ENCODE data around the gene SLC2A14.
"Not testable (repeated sequence)": the region's sequence is repeated elsewhere in the genome, so short reads cannot be mapped to it uniquely, and the experiment has no call there.

The SLC2A14 gene

DNA sequence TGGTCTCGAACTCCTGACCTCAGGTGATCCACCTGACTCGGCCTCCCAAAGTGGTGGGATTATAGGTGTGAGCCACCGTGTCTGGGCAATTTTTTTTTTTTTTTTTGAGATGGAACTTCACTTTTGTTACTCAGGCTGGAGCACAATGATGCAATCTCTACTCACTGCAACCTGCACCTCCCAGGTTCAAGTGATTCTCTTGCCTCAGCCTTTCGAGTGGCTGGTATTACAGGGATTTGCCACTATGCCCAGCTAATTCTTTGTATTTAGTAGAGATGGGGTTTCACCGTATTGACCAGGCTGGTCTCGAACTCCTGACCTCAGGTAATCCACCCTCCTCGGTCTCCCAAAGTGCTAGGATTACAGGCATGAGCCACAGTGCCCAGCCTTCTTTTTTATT, 75.4 kb downstream of the SLC2A14 start:
- not testable (repeated sequence) for H3K27me3 ChIP-seq (ENCODE audit: insufficient read depth, low read length); H3K27ac ChIP-seq (ENCODE audit: low read depth, low read length); H2AFZ ChIP-seq (ENCODE audit: low read length, unreplicated experiment); H3K4me3 ChIP-seq (ENCODE audit: low read depth, low read length); H3K79me2 ChIP-seq (ENCODE audit: control insufficient read depth, insufficient read depth, low read length, unreplicated experiment); H3K4me1 ChIP-seq (ENCODE audit: control insufficient read depth, insufficient read depth, low read length, unreplicated experiment); H3K36me3 ChIP-seq (ENCODE audit: insufficient read depth, low read length)

DNA sequence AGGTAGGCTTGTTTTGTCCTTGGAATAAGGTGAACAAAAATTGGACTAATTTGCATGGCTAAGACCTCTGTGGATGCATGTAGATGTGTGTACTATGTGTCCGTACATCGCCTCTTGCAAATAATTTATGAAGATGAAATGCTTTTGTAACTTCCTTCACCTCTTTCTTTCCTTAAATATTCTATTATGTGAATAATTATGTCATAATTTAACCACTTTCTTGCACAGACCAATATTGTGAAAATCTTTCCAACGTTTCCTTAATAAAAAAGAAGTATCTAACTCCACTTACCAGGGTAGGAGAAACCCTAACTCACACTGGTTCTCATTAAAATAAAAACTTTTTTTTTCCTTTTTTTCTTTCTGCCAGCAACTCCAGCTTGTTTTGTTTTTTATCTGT, 79.5 kb downstream of the SLC2A14 start:
- H3K36me3 ChIP-seq (ENCODE audit: insufficient read depth, low read length), result no peaks in the 10 kb centered on the region
- H3K79me2 ChIP-seq (ENCODE audit: control insufficient read depth, insufficient read depth, low read length, unreplicated experiment), result no peaks in the 10 kb centered on the region
- no peak overlapping the region for H2AFZ ChIP-seq (ENCODE audit: low read length, unreplicated experiment)
- H3K27ac ChIP-seq (ENCODE audit: low read depth, low read length), result no peak overlapping the region
- H3K4me3 ChIP-seq (ENCODE audit: low read depth, low read length), result no peak overlapping the region
- H3K27me3 ChIP-seq (ENCODE audit: insufficient read depth, low read length), result peaks cover 25% of the 10 kb centered on the region
- no peaks in the 10 kb centered on the region for H3K4me1 ChIP-seq (ENCODE audit: control insufficient read depth, insufficient read depth, low read length, unreplicated experiment)

DNA sequence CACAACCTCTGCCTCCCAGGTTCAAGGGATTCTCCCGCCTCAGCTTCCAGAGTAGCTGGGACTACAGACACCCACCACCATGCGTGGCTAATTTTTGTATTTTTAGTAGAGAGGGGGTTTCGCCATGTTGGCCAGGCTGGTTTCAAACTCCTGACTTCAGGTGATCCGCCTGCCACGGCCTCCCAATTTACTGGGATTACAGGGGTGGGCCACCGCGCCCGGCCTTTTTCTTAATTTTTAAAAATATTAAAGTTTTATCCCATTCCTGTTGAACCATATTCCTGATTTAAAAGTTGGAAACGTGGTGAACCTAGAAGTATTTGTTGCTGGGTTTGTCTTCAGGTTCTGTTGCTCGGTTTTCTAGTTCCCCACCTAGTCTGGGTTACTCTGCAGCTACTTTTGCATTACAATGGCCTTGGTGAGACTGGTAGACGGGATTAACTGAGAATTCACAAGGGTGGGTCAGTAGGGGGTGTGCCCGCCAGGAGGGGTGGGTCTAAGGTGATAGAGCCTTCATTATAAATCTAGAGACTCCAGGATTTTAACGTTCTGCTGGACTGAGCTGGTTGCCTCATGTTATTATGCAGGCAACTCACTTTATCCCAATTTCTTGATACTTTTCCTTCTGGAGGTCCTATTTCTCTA, 83.7 kb downstream of the SLC2A14 start, which contains the start of gene NANOG:
Gene NANOG (plus strand): TSS at position 519 of the 645 bp plus-strand sequence. CDS start 213 bp downstream, outside the sequence.
- not testable (repeated sequence) for H2AFZ ChIP-seq (ENCODE audit: low read length, unreplicated experiment); H3K27ac ChIP-seq (ENCODE audit: low read depth, low read length); H3K36me3 ChIP-seq (ENCODE audit: insufficient read depth, low read length); H3K79me2 ChIP-seq (ENCODE audit: control insufficient read depth, insufficient read depth, low read length, unreplicated experiment); H3K4me1 ChIP-seq (ENCODE audit: control insufficient read depth, insufficient read depth, low read length, unreplicated experiment)
- Histone ChIP-seq H3K27me3 (ENCODE audit: insufficient read depth, low read length) (peaks cover 52% of the 10 kb centered on the region), H3K4me3 (ENCODE audit: low read depth, low read length) (peak within 1 kb of the TSS; percentile 18; the same call in 1 of the 2 replicates)

DNA sequence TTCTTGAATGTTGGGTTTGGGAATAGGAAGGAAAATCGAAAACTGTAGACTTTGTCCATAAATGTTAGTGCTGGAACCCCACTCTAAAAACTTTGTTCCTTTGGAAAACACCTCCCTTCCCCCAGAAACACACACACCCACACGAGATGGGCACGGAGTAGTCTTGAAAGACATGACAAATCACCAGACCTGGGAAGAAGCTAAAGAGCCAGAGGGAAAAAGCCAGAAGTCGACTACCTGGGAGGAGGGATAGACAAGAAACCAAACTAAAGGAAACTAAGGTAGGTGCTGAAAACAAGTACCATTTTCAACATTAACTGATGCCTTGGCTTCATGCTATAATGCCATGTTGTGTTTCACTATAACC, 84.4 kb downstream of the SLC2A14 start:
- no peak overlapping the region for H2AFZ ChIP-seq (ENCODE audit: low read length, unreplicated experiment)
- no peaks in the 10 kb centered on the region for H3K36me3 ChIP-seq (ENCODE audit: insufficient read depth, low read length)
- no peak overlapping the region for H3K27ac ChIP-seq (ENCODE audit: low read depth, low read length)
- no peaks in the 10 kb centered on the region for H3K4me1 ChIP-seq (ENCODE audit: control insufficient read depth, insufficient read depth, low read length, unreplicated experiment)
- peak overlapping the region; percentile 18; the same call in 1 of the 2 replicates for H3K4me3 ChIP-seq (ENCODE audit: low read depth, low read length)
- H3K27me3 ChIP-seq (ENCODE audit: insufficient read depth, low read length), result peaks cover 52% of the 10 kb centered on the region
- H3K79me2 ChIP-seq (ENCODE audit: control insufficient read depth, insufficient read depth, low read length, unreplicated experiment), result no peaks in the 10 kb centered on the region

DNA sequence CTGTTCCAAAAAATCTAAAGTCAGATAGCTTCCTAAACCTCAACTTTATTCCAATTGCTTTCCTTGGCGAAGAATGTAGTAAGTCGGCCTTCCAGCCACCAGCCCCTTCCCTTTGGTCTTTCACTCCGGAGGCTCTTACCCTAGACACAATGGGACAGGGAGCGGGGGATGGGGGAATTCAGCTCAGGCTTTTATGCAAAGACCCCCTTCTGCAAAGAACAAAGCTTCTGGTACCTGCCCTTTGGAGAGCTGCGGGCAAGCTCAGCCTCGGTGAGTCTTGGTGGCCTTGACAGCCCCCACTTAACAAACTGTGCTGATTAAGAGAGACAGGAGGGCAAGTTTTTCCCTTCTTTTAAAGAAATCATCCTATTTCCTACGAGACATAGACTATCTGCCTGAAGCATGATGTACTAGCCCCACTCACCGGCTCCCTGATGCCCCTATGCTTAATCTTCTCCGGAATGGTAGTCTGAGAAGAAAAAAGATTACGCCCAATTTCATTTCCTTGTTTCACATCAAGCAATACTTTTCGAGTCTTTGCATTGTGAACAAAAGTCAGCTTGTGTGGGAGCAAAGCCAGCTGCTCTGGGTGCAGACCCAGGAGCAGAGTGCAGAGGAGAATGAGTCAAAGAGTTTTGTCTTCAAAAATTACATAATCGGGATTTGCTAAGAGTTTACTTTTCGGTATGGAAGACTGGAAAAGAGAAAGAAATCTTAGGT, 85.0 kb downstream of the SLC2A14 start:
- Histone ChIP-seq H3K4me1 (ENCODE audit: control insufficient read depth, insufficient read depth, low read length, unreplicated experiment) (no peaks in the 10 kb centered on the region), H3K27ac (ENCODE audit: low read depth, low read length) (no peak overlapping the region), H3K36me3 (ENCODE audit: insufficient read depth, low read length) (no peaks in the 10 kb centered on the region), H3K79me2 (ENCODE audit: control insufficient read depth, insufficient read depth, low read length, unreplicated experiment) (no peaks in the 10 kb centered on the region), H3K4me3 (ENCODE audit: low read depth, low read length) (peak overlapping the region; percentile 18; the same call in 1 of the 2 replicates), H2AFZ (ENCODE audit: low read length, unreplicated experiment) (no peak overlapping the region), H3K27me3 (ENCODE audit: insufficient read depth, low read length) (peaks cover 52% of the 10 kb centered on the region)

- Histone ChIP-seq H3K27ac (ENCODE audit: low read depth, low read length) (no peak overlapping the region), H3K4me3 (ENCODE audit: low read depth, low read length) (no peak overlapping the region), H3K79me2 (ENCODE audit: control insufficient read depth, insufficient read depth, low read length, unreplicated experiment) (no peaks in the 10 kb centered on the region), H3K36me3 (ENCODE audit: insufficient read depth, low read length) (no peaks in the 10 kb centered on the region), H2AFZ (ENCODE audit: low read length, unreplicated experiment) (no peak overlapping the region), H3K4me1 (ENCODE audit: control insufficient read depth, insufficient read depth, low read length, unreplicated experiment) (no peaks in the 10 kb centered on the region), H3K27me3 (ENCODE audit: insufficient read depth, low read length) (peaks cover 38% of the 10 kb centered on the region)
Measured at GRCh38 chr12:7784701-7785100, 88.0 kb downstream of the SLC2A14 start.

- not testable (repeated sequence) for H3K79me2 ChIP-seq (ENCODE audit: control insufficient read depth, insufficient read depth, low read length, unreplicated experiment); H3K4me1 ChIP-seq (ENCODE audit: control insufficient read depth, insufficient read depth, low read length, unreplicated experiment); H3K36me3 ChIP-seq (ENCODE audit: insufficient read depth, low read length); H2AFZ ChIP-seq (ENCODE audit: low read length, unreplicated experiment); H3K4me3 ChIP-seq (ENCODE audit: low read depth, low read length); H3K27ac ChIP-seq (ENCODE audit: low read depth, low read length)
- H3K27me3 ChIP-seq (ENCODE audit: insufficient read depth, low read length), result peaks cover 29% of the 10 kb centered on the region
Measured at GRCh38 chr12:7783433-7783832, 89.3 kb downstream of the SLC2A14 start.

GRCh38 chr12:7782055-7782454, 90.7 kb downstream of the SLC2A14 start:
- Histone ChIP-seq H3K27ac (ENCODE audit: low read depth, low read length) (no peak overlapping the region), H3K79me2 (ENCODE audit: control insufficient read depth, insufficient read depth, low read length, unreplicated experiment) (no peaks in the 10 kb centered on the region), H3K4me1 (ENCODE audit: control insufficient read depth, insufficient read depth, low read length, unreplicated experiment) (no peaks in the 10 kb centered on the region), H3K4me3 (ENCODE audit: low read depth, low read length) (no peak overlapping the region), H2AFZ (ENCODE audit: low read length, unreplicated experiment) (no peak overlapping the region), H3K36me3 (ENCODE audit: insufficient read depth, low read length) (no peaks in the 10 kb centered on the region), H3K27me3 (ENCODE audit: insufficient read depth, low read length) (peaks cover 15% of the 10 kb centered on the region)

- no peak overlapping the region for H2AFZ ChIP-seq (ENCODE audit: low read length, unreplicated experiment)
- H3K27me3 ChIP-seq (ENCODE audit: insufficient read depth, low read length), result peaks cover 8% of the 10 kb centered on the region; the same call in 1 of the 2 replicates
- no peaks in the 10 kb centered on the region for H3K4me1 ChIP-seq (ENCODE audit: control insufficient read depth, insufficient read depth, low read length, unreplicated experiment)
- no peak overlapping the region for H3K27ac ChIP-seq (ENCODE audit: low read depth, low read length)
- H3K79me2 ChIP-seq (ENCODE audit: control insufficient read depth, insufficient read depth, low read length, unreplicated experiment), result no peaks in the 10 kb centered on the region
- H3K36me3 ChIP-seq (ENCODE audit: insufficient read depth, low read length), result no peaks in the 10 kb centered on the region
- no peak overlapping the region for H3K4me3 ChIP-seq (ENCODE audit: low read depth, low read length)
Measured at GRCh38 chr12:7781274-7781673, 91.4 kb downstream of the SLC2A14 start.

- Histone ChIP-seq H3K27me3 (ENCODE audit: insufficient read depth, low read length) (no peaks in the 10 kb centered on the region), H3K4me1 (ENCODE audit: control insufficient read depth, insufficient read depth, low read length, unreplicated experiment) (no peaks in the 10 kb centered on the region), H3K27ac (ENCODE audit: low read depth, low read length) (no peak overlapping the region), H2AFZ (ENCODE audit: low read length, unreplicated experiment) (no peak overlapping the region), H3K4me3 (ENCODE audit: low read depth, low read length) (no peak overlapping the region), H3K79me2 (ENCODE audit: control insufficient read depth, insufficient read depth, low read length, unreplicated experiment) (no peaks in the 10 kb centered on the region), H3K36me3 (ENCODE audit: insufficient read depth, low read length) (no peaks in the 10 kb centered on the region)
Measured at GRCh38 chr12:7769999-7770398, 102.7 kb downstream of the SLC2A14 start.

All from ACC112 (cell line).